Endodermal cell (in vitro differentiated cells): ENCODE results near the gene HTR3D. TPM values are rescaled to one million over a fixed set of nuclear protein-coding genes. Genes with fewer than 3 reads are reported as not detected.

Experiments used
- DNase-seq: peaks from one replicate; pipeline ENCODE4 v3.0.0-alpha.2; 2017
- H3K27ac ChIP-seq: 2 replicates; pipeline ENCODE4 v1.5.1; 2013; ENCODE audit warnings: mild to moderate bottlenecking, low read depth, low read length, moderate library complexity
- H3K27me3 ChIP-seq: 2 replicates; pipeline ENCODE4 v1.6.1; 2013; ENCODE audit warnings: mild to moderate bottlenecking, low read length, moderate library complexity; ENCODE audit not compliant: insufficient read depth, control insufficient read depth, poor library complexity, severe bottlenecking
- H3K36me3 ChIP-seq: 2 replicates; pipeline ENCODE4 v1.7.0; 2013; ENCODE audit warnings: mild to moderate bottlenecking, low read length, moderate library complexity; ENCODE audit not compliant: control insufficient read depth, insufficient read depth
- H3K4me1 ChIP-seq: one replicate; pipeline ENCODE4 v1.7.0; 2013; ENCODE audit warnings: low read length; ENCODE audit not compliant: control insufficient read depth, insufficient read depth
- H3K4me3 ChIP-seq: 2 replicates; pipeline ENCODE4 v1.5.1; 2013; ENCODE audit warnings: mild to moderate bottlenecking, low read length, moderate library complexity
- H3K9ac ChIP-seq: 2 replicates; pipeline ENCODE4 v1.6.1; 2013; ENCODE audit warnings: mild to moderate bottlenecking, low read length, moderate library complexity; ENCODE audit not compliant: poor library complexity, severe bottlenecking; ENCODE audit errors: extremely low read depth
- H3K9me3 ChIP-seq: 2 replicates; pipeline ENCODE4 v1.6.1; 2013; ENCODE audit warnings: mild to moderate bottlenecking, low read length, moderate library complexity; ENCODE audit not compliant: control insufficient read depth
- H3K27ac Mint-ChIP-seq: 2 replicates; pipeline ENCODE4 v1.8.0; 2020; ENCODE audit warnings: mixed read lengths
- H3K27me3 Mint-ChIP-seq: 2 replicates; pipeline ENCODE4 v1.8.0; 2021; ENCODE audit warnings: mild to moderate bottlenecking, mixed read lengths; ENCODE audit not compliant: insufficient read depth
- H3K36me3 Mint-ChIP-seq: 2 replicates; pipeline ENCODE4 v1.8.0; 2020; ENCODE audit warnings: low read depth, mixed read lengths
- H3K4me1 Mint-ChIP-seq: 2 replicates; pipeline ENCODE4 v1.8.0; 2020; ENCODE audit warnings: mixed read lengths
- H3K4me3 Mint-ChIP-seq: 2 replicates; pipeline ENCODE4 v1.8.0; 2020; ENCODE audit warnings: mild to moderate bottlenecking, moderate library complexity, mixed read lengths
- H3K9me3 Mint-ChIP-seq: 2 replicates; pipeline ENCODE4 v1.8.0; 2020; ENCODE audit warnings: mild to moderate bottlenecking, mixed read lengths
- WGBS, 2 experiments: methylation state at CpG; one replicate each; pipeline versions ENCODE4 v1.1.5 to v1.1.7; 2013; ENCODE audit warnings: missing lambda C conversion rate in 2 of 2, mixed read lengths in 1 of 2; ENCODE audit not compliant: insufficient coverage in 1 of 2, insufficient read length in 1 of 2; 5-methylcytosine and 5-hydroxymethylcytosine counted together
- total RNA-seq, 2 donors: library from RNA; stranded (reverse); fragmentation: NEBNext Ultra II Directional in 1 of 2; extraction: Animal tissue kit (Norgen Biotek cat#: 25700) in 1 of 2; gene quantifications; 2 replicates in 1 of 2; 3 replicates in 1 of 2; pipeline ENCODE4 v1.2.1, GENCODE V29; 2021
- TF ChIP-seq, protein P1 (sequence below): fragments of 200-600 bp; sonication (generic); conservative IDR thresholded peaks from 2 replicates; pipeline ENCODE4 v1.5.0; 2021; ENCODE audit warnings: antibody characterized with exemption, mild to moderate bottlenecking

Gene HTR3D
- total RNA-seq, 2 donors from 2014 or later: not detected

- Histone ChIP-seq H3K27ac (no peak overlapping the region), H3K27me3 (no peaks in the 10 kb centered on the region), H3K4me1 (no peaks in the 10 kb centered on the region), H3K9ac (no peak overlapping the region), H3K36me3 (no peaks in the 10 kb centered on the region), H3K9me3 (no peaks in the 10 kb centered on the region), H3K4me3 (no peak overlapping the region)
- 71 to 91% methylated on average over 5 to 9 of the region's 9 CpGs for WGBS, 2 experiments
- Mint-ChIP-seq H3K27ac (no peak overlapping the region), H3K27me3 (peaks cover 2% of the 10 kb centered on the region), H3K36me3 (no peaks in the 10 kb centered on the region), H3K4me3 (no peak overlapping the region), H3K4me1 (no peaks in the 10 kb centered on the region), H3K9me3 (no peaks in the 10 kb centered on the region)
- DNase-seq: no peak
- TF ChIP-seq, protein P1, sequence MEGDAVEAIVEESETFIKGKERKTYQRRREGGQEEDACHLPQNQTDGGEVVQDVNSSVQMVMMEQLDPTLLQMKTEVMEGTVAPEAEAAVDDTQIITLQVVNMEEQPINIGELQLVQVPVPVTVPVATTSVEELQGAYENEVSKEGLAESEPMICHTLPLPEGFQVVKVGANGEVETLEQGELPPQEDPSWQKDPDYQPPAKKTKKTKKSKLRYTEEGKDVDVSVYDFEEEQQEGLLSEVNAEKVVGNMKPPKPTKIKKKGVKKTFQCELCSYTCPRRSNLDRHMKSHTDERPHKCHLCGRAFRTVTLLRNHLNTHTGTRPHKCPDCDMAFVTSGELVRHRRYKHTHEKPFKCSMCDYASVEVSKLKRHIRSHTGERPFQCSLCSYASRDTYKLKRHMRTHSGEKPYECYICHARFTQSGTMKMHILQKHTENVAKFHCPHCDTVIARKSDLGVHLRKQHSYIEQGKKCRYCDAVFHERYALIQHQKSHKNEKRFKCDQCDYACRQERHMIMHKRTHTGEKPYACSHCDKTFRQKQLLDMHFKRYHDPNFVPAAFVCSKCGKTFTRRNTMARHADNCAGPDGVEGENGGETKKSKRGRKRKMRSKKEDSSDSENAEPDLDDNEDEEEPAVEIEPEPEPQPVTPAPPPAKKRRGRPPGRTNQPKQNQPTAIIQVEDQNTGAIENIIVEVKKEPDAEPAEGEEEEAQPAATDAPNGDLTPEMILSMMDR: no peak
These were observed 26.5 kb downstream of the HTR3D start for GRCh38 chr3:184058029-184058428.

DNA sequence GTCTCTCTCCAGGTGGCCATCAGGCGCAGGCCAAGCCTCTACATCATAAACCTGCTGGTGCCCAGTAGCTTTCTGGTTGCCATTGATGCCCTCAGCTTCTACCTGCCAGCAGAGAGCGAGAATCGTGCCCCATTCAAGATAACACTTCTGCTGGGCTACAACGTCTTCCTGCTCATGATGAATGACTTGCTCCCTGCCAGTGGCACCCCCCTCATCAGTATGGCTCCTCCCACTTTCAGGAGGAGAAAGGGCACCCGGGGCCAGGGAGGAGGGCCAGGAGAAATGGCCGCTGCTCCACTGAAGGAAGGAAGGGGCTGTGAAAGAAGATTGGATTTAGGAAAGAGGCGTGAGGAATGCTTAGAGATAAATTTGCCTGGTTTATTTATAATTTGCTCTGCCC, 27.9 kb downstream of the HTR3D start:
- Mint-ChIP-seq H3K27ac (no peak overlapping the region), H3K4me3 (no peak overlapping the region), H3K27me3 (no peaks in the 10 kb centered on the region), H3K9me3 (no peaks in the 10 kb centered on the region), H3K4me1 (no peaks in the 10 kb centered on the region), H3K36me3 (no peaks in the 10 kb centered on the region)
- TF ChIP-seq, protein P1: no peak
- Histone ChIP-seq H3K9me3 (no peaks in the 10 kb centered on the region), H3K4me1 (no peaks in the 10 kb centered on the region), H3K36me3 (no peaks in the 10 kb centered on the region), H3K4me3 (no peak overlapping the region), H3K27me3 (no peaks in the 10 kb centered on the region), H3K27ac (no peak overlapping the region), H3K9ac (no peak overlapping the region)
- WGBS, 2 experiments: 88 to 100% methylated on average over 1 to 7 of the region's 7 CpGs
- no peak for DNase-seq

- no peak overlapping the region for H3K4me3 ChIP-seq
- H3K4me3 Mint-ChIP-seq: no peak overlapping the region
- H3K9me3 ChIP-seq: no peaks in the 10 kb centered on the region
- H3K27ac ChIP-seq: no peak overlapping the region
- no peaks in the 10 kb centered on the region for H3K9me3 Mint-ChIP-seq
- no peaks in the 10 kb centered on the region for H3K27me3 ChIP-seq
- no peak overlapping the region for H3K27ac Mint-ChIP-seq
- H3K27me3 Mint-ChIP-seq: no peaks in the 10 kb centered on the region
- no peak for DNase-seq
- no peaks in the 10 kb centered on the region for H3K36me3 ChIP-seq
- no peaks in the 10 kb centered on the region for H3K4me1 ChIP-seq
- H3K9ac ChIP-seq: no peak overlapping the region
- no peaks in the 10 kb centered on the region for H3K36me3 Mint-ChIP-seq
- TF ChIP-seq, protein P1: no peak
- H3K4me1 Mint-ChIP-seq: peaks cover 3% of the 10 kb centered on the region
These were observed 31.1 kb downstream of the HTR3D start for GRCh38 chr3:184062637-184063036.
